IPS-20b (cell line): ENCODE measurements around the gene XYLT1.
"Not testable (repeated sequence)": the region's sequence is repeated elsewhere in the genome, so short reads cannot be mapped to it uniquely, and the experiment has no call there.

Experiments used
- H3K27ac ChIP-seq: one replicate; pipeline ENCODE4 v1.5.1; 2013; ENCODE audit warnings: low read length
- H3K27me3 ChIP-seq: 2 replicates; pipeline ENCODE4 v1.6.1; 2013; ENCODE audit warnings: mild to moderate bottlenecking, low read length, inconsistent platforms; ENCODE audit not compliant: insufficient read depth
- H3K36me3 ChIP-seq: 2 replicates; pipeline ENCODE4 v1.6.1; 2013; ENCODE audit warnings: low read depth, mild to moderate bottlenecking, inconsistent platforms, low read length, moderate library complexity; ENCODE audit not compliant: insufficient read depth
- H3K4me1 ChIP-seq: 2 replicates; pipeline ENCODE4 v1.6.1; 2013; ENCODE audit warnings: mild to moderate bottlenecking, control low read depth, inconsistent platforms, low read length, moderate library complexity; ENCODE audit not compliant: insufficient read depth
- H3K4me3 ChIP-seq: 2 replicates; pipeline ENCODE4 v1.5.1; 2013; ENCODE audit warnings: mild to moderate bottlenecking, low read length, inconsistent platforms
- H3K9ac ChIP-seq: 2 replicates; pipeline ENCODE4 v1.6.1; 2013; ENCODE audit warnings: low read depth, mild to moderate bottlenecking, inconsistent platforms, low read length, moderate library complexity
- H3K9me3 ChIP-seq: 2 replicates; pipeline ENCODE4 v1.6.1; 2013; ENCODE audit warnings: mild to moderate bottlenecking, low read depth, low read length, inconsistent platforms; ENCODE audit not compliant: insufficient read depth

The XYLT1 gene

DNA sequence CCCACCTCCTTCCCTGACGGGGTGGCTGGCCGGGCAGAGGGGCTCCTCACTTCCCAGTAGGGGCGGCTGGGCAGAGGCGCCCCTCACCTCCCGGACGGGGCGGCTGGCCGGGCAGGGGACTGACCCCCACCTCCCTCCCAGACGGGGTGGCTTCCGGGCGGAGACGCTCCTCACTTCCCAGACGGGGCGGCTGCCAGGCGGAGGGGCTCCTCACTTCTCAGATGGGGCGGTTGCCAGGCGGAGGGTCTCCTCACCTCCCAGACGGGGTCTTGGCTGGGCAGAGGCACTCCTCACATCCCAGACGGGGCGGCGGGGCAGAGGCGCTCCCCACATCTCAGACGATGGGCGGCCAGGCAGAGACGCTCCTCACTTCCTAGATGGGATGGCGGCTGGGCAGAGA lies 35.1 kb upstream of the XYLT1 start:
- not testable (repeated sequence) for H3K36me3 ChIP-seq, H3K9me3 ChIP-seq, H3K4me3 ChIP-seq, H3K4me1 ChIP-seq, H3K27me3 ChIP-seq, H3K9ac ChIP-seq, H3K27ac ChIP-seq

GRCh38 chr16:17504050-17504449 lies 33.3 kb upstream of the XYLT1 start:
- peaks cover 5% of the 10 kb centered on the region; the same call in 1 of the 2 replicates for H3K9me3 ChIP-seq
- no peak overlapping the region for H3K27ac ChIP-seq
- no peak overlapping the region for H3K9ac ChIP-seq
- no peak overlapping the region for H3K4me3 ChIP-seq
- H3K4me1 ChIP-seq = no peaks in the 10 kb centered on the region
- no peaks in the 10 kb centered on the region for H3K36me3 ChIP-seq
- no peaks in the 10 kb centered on the region for H3K27me3 ChIP-seq

DNA sequence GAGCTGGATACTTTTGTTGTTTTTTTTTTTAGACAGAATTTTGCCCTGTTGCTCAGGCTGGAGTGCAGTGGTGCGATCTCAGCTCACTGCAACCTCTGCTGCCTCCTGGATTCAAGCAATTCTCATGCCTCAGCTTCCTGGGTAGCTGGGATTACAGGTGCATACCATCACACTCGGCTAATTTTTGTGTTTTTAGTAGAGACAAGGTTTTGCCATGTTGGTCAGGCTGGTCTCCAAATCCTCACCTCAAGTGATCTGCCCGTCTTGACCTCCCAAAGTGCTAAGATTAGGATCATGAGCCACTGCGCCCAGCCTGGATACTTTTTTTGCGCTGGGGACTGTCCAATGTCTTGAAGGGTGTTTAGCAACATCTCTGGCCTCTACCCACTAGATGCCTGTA lies 32.6 kb upstream of the XYLT1 start:
- Histone ChIP-seq H3K4me1 (no peaks in the 10 kb centered on the region), H3K27ac (no peak overlapping the region), H3K27me3 (no peaks in the 10 kb centered on the region), H3K9me3 (no peaks in the 10 kb centered on the region), H3K36me3 (no peaks in the 10 kb centered on the region), H3K4me3 (no peak overlapping the region), H3K9ac (no peak overlapping the region)

GRCh38 chr16:17501321-17501720 lies 30.6 kb upstream of the XYLT1 start:
- no peaks in the 10 kb centered on the region for H3K9me3 ChIP-seq
- H3K27ac ChIP-seq = no peak overlapping the region
- H3K36me3 ChIP-seq = no peaks in the 10 kb centered on the region
- no peak overlapping the region for H3K9ac ChIP-seq
- no peaks in the 10 kb centered on the region for H3K4me1 ChIP-seq
- H3K4me3 ChIP-seq = no peak overlapping the region
- H3K27me3 ChIP-seq = no peaks in the 10 kb centered on the region

- Histone ChIP-seq H3K4me1 (no peaks in the 10 kb centered on the region), H3K36me3 (no peaks in the 10 kb centered on the region), H3K4me3 (no peak overlapping the region), H3K9ac (no peak overlapping the region), H3K9me3 (no peaks in the 10 kb centered on the region), H3K27me3 (no peaks in the 10 kb centered on the region), H3K27ac (no peak overlapping the region)
Measured at GRCh38 chr16:17499223-17499902, 28.6 kb upstream of the XYLT1 start.

- Histone ChIP-seq H3K9ac (no peak overlapping the region), H3K27ac (no peak overlapping the region)
Measured at GRCh38 chr16:17497648-17498047, 26.9 kb upstream of the XYLT1 start.

GRCh38 chr16:17496891-17497290 lies 26.1 kb upstream of the XYLT1 start:
- H3K4me1 ChIP-seq = no peaks in the 10 kb centered on the region
- no peaks in the 10 kb centered on the region for H3K27me3 ChIP-seq
- no peaks in the 10 kb centered on the region for H3K9me3 ChIP-seq
- no peak overlapping the region for H3K4me3 ChIP-seq
- no peak overlapping the region for H3K27ac ChIP-seq
- H3K36me3 ChIP-seq = no peaks in the 10 kb centered on the region
- H3K9ac ChIP-seq = no peak overlapping the region

More at GRCh38 chr16:17497648-17498047, 26.9 kb upstream of the XYLT1 start:
- H3K36me3 ChIP-seq = no peaks in the 10 kb centered on the region
- no peaks in the 10 kb centered on the region for H3K9me3 ChIP-seq
- no peaks in the 10 kb centered on the region for H3K27me3 ChIP-seq
- H3K4me3 ChIP-seq = no peak overlapping the region
- no peaks in the 10 kb centered on the region for H3K4me1 ChIP-seq

DNA sequence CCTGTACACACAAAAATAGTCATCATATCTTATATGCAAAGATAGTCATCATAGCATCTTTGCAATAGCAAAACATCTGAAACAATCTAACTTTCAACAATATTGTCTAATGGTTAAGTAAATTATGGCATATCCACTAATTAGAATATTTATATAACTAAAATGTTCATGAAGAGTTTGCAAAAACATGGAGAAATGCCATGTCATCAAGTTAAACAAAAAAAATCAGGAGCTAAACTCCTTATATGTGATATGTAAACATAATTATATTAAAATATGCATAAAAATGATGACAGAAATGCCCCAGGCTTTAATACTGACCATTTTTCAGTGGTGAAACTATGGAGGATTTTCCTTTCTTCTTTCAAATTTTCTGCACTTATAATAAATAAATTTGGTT lies 22.3 kb upstream of the XYLT1 start:
- Histone ChIP-seq H3K4me1 (no peaks in the 10 kb centered on the region), H3K27me3 (no peaks in the 10 kb centered on the region; the same call in 1 of the 2 replicates), H3K36me3 (no peaks in the 10 kb centered on the region), H3K9me3 (no peaks in the 10 kb centered on the region), H3K27ac (no peak overlapping the region), H3K4me3 (no peak overlapping the region), H3K9ac (no peak overlapping the region)

GRCh38 chr16:17491140-17491662 lies 20.4 kb upstream of the XYLT1 start:
- Histone ChIP-seq H3K9ac (no peak overlapping the region), H3K27me3 (no peaks in the 10 kb centered on the region; the same call in 1 of the 2 replicates), H3K27ac (no peak overlapping the region), H3K9me3 (no peaks in the 10 kb centered on the region), H3K36me3 (no peaks in the 10 kb centered on the region), H3K4me3 (no peak overlapping the region), H3K4me1 (no peaks in the 10 kb centered on the region)

DNA sequence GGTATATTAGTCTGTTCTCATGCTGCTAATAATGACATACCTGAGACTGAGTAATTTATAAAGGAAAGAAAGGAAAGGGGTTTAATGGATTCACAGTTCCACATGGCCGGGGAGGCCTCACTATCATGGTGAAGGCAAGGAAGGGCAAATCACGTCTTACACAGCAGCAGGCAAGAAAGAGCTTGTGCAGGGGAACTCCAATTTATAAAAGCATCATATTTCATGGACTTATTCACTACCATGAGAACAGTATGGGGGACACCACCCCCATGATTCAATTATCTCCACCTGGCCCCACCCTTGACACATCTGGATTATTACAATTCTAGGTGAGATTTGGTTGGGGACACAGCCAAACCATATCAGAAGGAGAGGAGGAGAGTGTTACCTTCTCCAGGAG lies 17.7 kb upstream of the XYLT1 start:
- Histone ChIP-seq H3K4me3 (no peak overlapping the region), H3K27ac (no peak overlapping the region), H3K36me3 (no peaks in the 10 kb centered on the region)

GRCh38 chr16:17483351-17483750 lies 12.6 kb upstream of the XYLT1 start:
- no peaks in the 10 kb centered on the region for H3K27me3 ChIP-seq
- H3K4me3 ChIP-seq = no peak overlapping the region
- no peaks in the 10 kb centered on the region for H3K9me3 ChIP-seq
- H3K27ac ChIP-seq = no peak overlapping the region
- H3K36me3 ChIP-seq = no peaks in the 10 kb centered on the region
- peaks cover 6% of the 10 kb centered on the region; the same call in 1 of the 2 replicates for H3K4me1 ChIP-seq
- H3K9ac ChIP-seq = no peak overlapping the region

More for the DNA sequence above, 17.7 kb upstream of the XYLT1 start:
- no peak overlapping the region for H3K9ac ChIP-seq
- no peaks in the 10 kb centered on the region; the same call in 1 of the 2 replicates for H3K27me3 ChIP-seq
- no peaks in the 10 kb centered on the region for H3K4me1 ChIP-seq
- H3K9me3 ChIP-seq = no peaks in the 10 kb centered on the region

DNA sequence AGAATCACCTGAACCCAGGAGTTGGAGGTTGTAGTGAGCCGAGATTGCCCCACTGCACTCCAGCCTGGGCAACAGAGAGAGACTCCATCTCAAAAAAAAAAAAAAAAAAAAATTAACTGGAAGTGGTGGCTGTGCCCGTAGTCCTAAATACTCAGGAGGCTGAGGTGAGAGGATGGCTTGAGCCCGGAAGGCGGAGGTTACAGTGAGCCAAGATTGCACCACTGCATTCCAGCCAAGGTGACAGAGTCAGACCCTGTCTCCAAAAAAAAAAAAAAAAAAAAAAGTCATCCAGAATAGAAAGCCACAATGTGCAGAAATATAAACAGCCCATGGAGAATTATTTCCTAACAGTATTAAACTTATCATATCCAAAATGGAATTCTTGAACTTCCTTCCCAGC lies 11.6 kb upstream of the XYLT1 start:
- not testable (repeated sequence) for H3K9ac ChIP-seq, H3K4me3 ChIP-seq, H3K27me3 ChIP-seq, H3K4me1 ChIP-seq, H3K9me3 ChIP-seq, H3K27ac ChIP-seq, H3K36me3 ChIP-seq
